ENCODE data around the gene MORN1.

GRCh38 chr1:2323451-2323974 lies 67.8 kb downstream of the MORN1 start:
- TF ChIP-seq, protein P1, sequence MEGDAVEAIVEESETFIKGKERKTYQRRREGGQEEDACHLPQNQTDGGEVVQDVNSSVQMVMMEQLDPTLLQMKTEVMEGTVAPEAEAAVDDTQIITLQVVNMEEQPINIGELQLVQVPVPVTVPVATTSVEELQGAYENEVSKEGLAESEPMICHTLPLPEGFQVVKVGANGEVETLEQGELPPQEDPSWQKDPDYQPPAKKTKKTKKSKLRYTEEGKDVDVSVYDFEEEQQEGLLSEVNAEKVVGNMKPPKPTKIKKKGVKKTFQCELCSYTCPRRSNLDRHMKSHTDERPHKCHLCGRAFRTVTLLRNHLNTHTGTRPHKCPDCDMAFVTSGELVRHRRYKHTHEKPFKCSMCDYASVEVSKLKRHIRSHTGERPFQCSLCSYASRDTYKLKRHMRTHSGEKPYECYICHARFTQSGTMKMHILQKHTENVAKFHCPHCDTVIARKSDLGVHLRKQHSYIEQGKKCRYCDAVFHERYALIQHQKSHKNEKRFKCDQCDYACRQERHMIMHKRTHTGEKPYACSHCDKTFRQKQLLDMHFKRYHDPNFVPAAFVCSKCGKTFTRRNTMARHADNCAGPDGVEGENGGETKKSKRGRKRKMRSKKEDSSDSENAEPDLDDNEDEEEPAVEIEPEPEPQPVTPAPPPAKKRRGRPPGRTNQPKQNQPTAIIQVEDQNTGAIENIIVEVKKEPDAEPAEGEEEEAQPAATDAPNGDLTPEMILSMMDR (IDR thresholded peaks at IDR 0.05; ENCODE audit: low read depth, low read length, poor library complexity, severe bottlenecking), result no peak
- no peak for TF ChIP-seq EZH2phosphoT487 (IDR thresholded peaks at IDR 0.05; ENCODE audit: borderline replicate concordance, low read length)
